Fibroblast of mammary gland (primary cell): ENCODE data around the gene PDE4B.

Source experiments
- DNase-seq: peaks from one replicate; pipeline ENCODE4 v3.0.0-alpha.2; 2010; ENCODE audit warnings: low read depth
- H3K4me3 ChIP-seq: 2 replicates; pipeline ENCODE4 v1.5.1; 2011; ENCODE audit warnings: low read depth, mild to moderate bottlenecking, low read length, moderate library complexity; ENCODE audit not compliant: control insufficient read depth
- CTCF ChIP-seq: conservative IDR thresholded peaks from 2 replicates; pipeline ENCODE4 v1.5.1; 2011; ENCODE audit warnings: low read depth, low read length, inconsistent platforms; ENCODE audit not compliant: control insufficient read depth, insufficient read depth

Gene PDE4B

GRCh38 chr1:66028035-66028434, 235.3 kb downstream of the PDE4B start:
- no peak for DNase-seq
- H3K4me3 ChIP-seq: no peak overlapping the region
- no peak for TF ChIP-seq CTCF

- TF ChIP-seq CTCF: no peak
- DNase-seq: no peak
- no peak overlapping the region for H3K4me3 ChIP-seq
These were observed 241.1 kb downstream of the PDE4B start for GRCh38 chr1:66033781-66034180.

GRCh38 chr1:66035616-66036245, 243.0 kb downstream of the PDE4B start:
- TF ChIP-seq CTCF: no peak
- H3K4me3 ChIP-seq: no peak overlapping the region
- DNase-seq: no peak

- no peak for DNase-seq
- TF ChIP-seq CTCF: no peak
- no peak overlapping the region for H3K4me3 ChIP-seq
These were observed 249.0 kb downstream of the PDE4B start for GRCh38 chr1:66041654-66042053.

- DNase-seq: no peak
- TF ChIP-seq CTCF: no peak
- H3K4me3 ChIP-seq: no peak overlapping the region
These were observed 250.5 kb downstream of the PDE4B start for GRCh38 chr1:66043186-66043585.

GRCh38 chr1:66044912-66045311, 252.2 kb downstream of the PDE4B start:
- DNase-seq: no peak
- TF ChIP-seq CTCF: no peak
- H3K4me3 ChIP-seq: no peak overlapping the region

- TF ChIP-seq CTCF: no peak
- H3K4me3 ChIP-seq: no peak overlapping the region
- DNase-seq: no peak
These were observed 253.7 kb downstream of the PDE4B start for GRCh38 chr1:66046415-66046814.
